H1 (cell line): ENCODE measurements around the gene RNF123. TPM values are rescaled to one million over a fixed set of nuclear protein-coding genes. Genes with fewer than 3 reads are reported as not detected.

Experiments
- CTCF ChIA-PET: fragments of 300-600 bp; sonication (Branson Sonifier 250); formaldehyde crosslinking; loops from one replicate; lab custom pipeline; 2021; ENCODE audit not compliant: partially characterized antibody; lab: Charles Lee
- POLR2A ChIA-PET: fragments of 300-600 bp; sonication (Branson Sonifier 250); formaldehyde crosslinking; loops from one replicate; lab custom pipeline; 2021; ENCODE audit warnings: inconsistent platforms; ENCODE audit not compliant: partially characterized antibody; lab: Charles Lee
- DNase-seq, 2 experiments: peaks; one replicate each; pipeline versions ENCODE4 v3.0.0 to v3.0.0-alpha.2; 2010 to 2022; ENCODE audit warnings: low spot score in 2 of 2, low read depth in 1 of 2, mixed read lengths in 1 of 2
- FAIRE-seq: peaks from 2 replicates; lab custom pipeline; 2011; peaks lifted over from hg19 to GRCh38; lab: Jason Lieb, UNC
- H2AFZ ChIP-seq: 2 replicates; pipeline ENCODE4 v1.8.1; 2012; ENCODE audit warnings: low read length, inconsistent platforms
- H2AK5ac ChIP-seq: 2 replicates; pipeline ENCODE4 v1.6.1; 2013; ENCODE audit warnings: low read depth, low read length
- H2BK120ac ChIP-seq: replicated peaks from 2 replicates; pipeline ENCODE3; 2013; ENCODE audit warnings: low read depth, low read length, inconsistent platforms
- H2BK12ac ChIP-seq: 2 replicates; pipeline ENCODE4 v1.6.1; 2013; ENCODE audit warnings: low read depth, low read length
- H2BK15ac ChIP-seq: 2 replicates; pipeline ENCODE4 v1.6.1; 2013; ENCODE audit warnings: low read length
- H2BK20ac ChIP-seq: 2 replicates; pipeline ENCODE4 v1.6.1; 2013; ENCODE audit warnings: low read length
- H2BK5ac ChIP-seq: 2 replicates; pipeline ENCODE4 v1.6.1; 2013; ENCODE audit warnings: low read depth, low read length
- H3K14ac ChIP-seq: 2 replicates; pipeline ENCODE4 v1.6.1; 2013; ENCODE audit warnings: inconsistent platforms; ENCODE audit not compliant: insufficient read length
- H3K18ac ChIP-seq: 2 replicates; pipeline ENCODE4 v1.6.1; 2013; ENCODE audit warnings: low read length; ENCODE audit errors: extremely low read depth
- H3K23ac ChIP-seq: 2 replicates; pipeline ENCODE4 v1.6.1; 2013; ENCODE audit warnings: inconsistent platforms; ENCODE audit not compliant: insufficient read length
- H3K23me2 ChIP-seq: 2 replicates; pipeline ENCODE4 v1.6.1; 2013; ENCODE audit warnings: low read depth, low read length
- H3K27ac ChIP-seq: 2 replicates; pipeline ENCODE4 v1.6.1; 2011; ENCODE audit warnings: low read depth, low read length, inconsistent platforms
- H3K27me3 ChIP-seq, 4 experiments: replicated peaks in 1 of 4; 1 replicate in 1 of 4; 2 replicates in 3 of 4; pipeline versions ENCODE4 v1.6.1 to v1.8.1; 2011 to 2013; ENCODE audit warnings: low read length in 3 of 4, mild to moderate bottlenecking in 3 of 4, inconsistent platforms in 2 of 4, mixed read lengths in 2 of 4, moderate library complexity in 1 of 4; ENCODE audit not compliant: control insufficient read depth in 3 of 4, insufficient read depth in 3 of 4; ENCODE audit errors: extremely low read depth in 1 of 4
- H3K36me3 ChIP-seq, 4 experiments: 2 replicates each; pipeline versions ENCODE4 v1.6.1 to v1.8.1; 2011 to 2013; ENCODE audit warnings: mild to moderate bottlenecking in 4 of 4, low read length in 3 of 4, moderate library complexity in 2 of 4, control low read depth in 1 of 4, inconsistent platforms in 1 of 4; ENCODE audit not compliant: insufficient read depth in 4 of 4, control insufficient read depth in 2 of 4
- H3K4ac ChIP-seq: replicated peaks from 2 replicates; pipeline ENCODE3; 2013; ENCODE audit warnings: low read length, low read depth, mixed read lengths, inconsistent platforms; ENCODE audit not compliant: insufficient read length
- H3K4me1 ChIP-seq, 4 experiments: replicated peaks in 1 of 4; 1 replicate in 1 of 4; 2 replicates in 3 of 4; pipeline versions ENCODE4 v1.6.1 to v1.8.1; 2011 to 2013; ENCODE audit warnings: low read length in 3 of 4, inconsistent platforms in 2 of 4, mixed read lengths in 1 of 4; ENCODE audit not compliant: insufficient read depth in 4 of 4, control insufficient read depth in 3 of 4
- H3K4me2 ChIP-seq, 2 experiments: 2 replicates each; pipeline versions ENCODE4 v1.6.1 to v1.8.1; 2011 to 2013; ENCODE audit warnings: low read depth in 2 of 2, low read length in 2 of 2, control low read depth in 1 of 2, inconsistent platforms in 1 of 2, mild to moderate bottlenecking in 1 of 2; ENCODE audit not compliant: insufficient read depth in 1 of 2
- H3K4me3 ChIP-seq, 4 experiments: fragments of 200-600, 300-600 bp in 1 of 4; sonication (generic), shearing (Covaris generic), sonication (Bioruptor Twin) in 1 of 4; 2 replicates each; pipeline versions ENCODE4 v1.5.1 to v1.8.1; 2011 to 2016; ENCODE audit warnings: low read length in 4 of 4, low read depth in 3 of 4, control low read depth in 2 of 4, inconsistent platforms in 2 of 4, mild to moderate bottlenecking in 2 of 4, mixed read lengths in 1 of 4, moderate library complexity in 1 of 4; ENCODE audit not compliant: insufficient read depth in 2 of 4; ENCODE audit errors: extremely low read depth in 1 of 4
- H3K56ac ChIP-seq: replicated peaks from 2 replicates; pipeline ENCODE3; 2013; ENCODE audit warnings: low read depth, mild to moderate bottlenecking, mixed read lengths, low read length, inconsistent platforms; ENCODE audit not compliant: insufficient read length
- H3K79me1 ChIP-seq: 2 replicates; pipeline ENCODE4 v1.6.1; 2013; ENCODE audit warnings: low read depth, low read length, control low read depth
- H3K79me2 ChIP-seq, 2 experiments: 2 replicates each; pipeline versions ENCODE4 v1.6.1 to v1.8.1; 2012 to 2013; ENCODE audit warnings: low read length in 2 of 2, mild to moderate bottlenecking in 2 of 2, inconsistent platforms in 1 of 2; ENCODE audit not compliant: insufficient read depth in 2 of 2, control insufficient read depth in 1 of 2
- H3K9ac ChIP-seq, 4 experiments: replicated peaks in 1 of 4; 1 replicate in 1 of 4; 2 replicates in 3 of 4; pipeline versions ENCODE4 v1.6.1 to v1.8.1; 2011 to 2013; ENCODE audit warnings: low read depth in 3 of 4, low read length in 3 of 4, control low read depth in 2 of 4, mild to moderate bottlenecking in 2 of 4, moderate library complexity in 2 of 4, inconsistent platforms in 1 of 4; ENCODE audit errors: extremely low read depth in 1 of 4
- H3K9me3 ChIP-seq, 2 experiments: 2 replicates each; pipeline versions ENCODE4 v1.6.1 to v1.8.1; 2012 to 2013; ENCODE audit warnings: mild to moderate bottlenecking in 2 of 2, moderate library complexity in 2 of 2, control low read depth in 1 of 2, inconsistent platforms in 1 of 2, low read depth in 1 of 2, low read length in 1 of 2, mixed read lengths in 1 of 2; ENCODE audit not compliant: insufficient read depth in 2 of 2
- H4K20me1 ChIP-seq, 2 experiments: replicated peaks in 1 of 2; 2 replicates each; pipeline versions ENCODE3 to v1.8.1; 2011 to 2013; ENCODE audit warnings: inconsistent platforms in 2 of 2, low read length in 2 of 2, mild to moderate bottlenecking in 1 of 2; ENCODE audit not compliant: insufficient read depth in 2 of 2, control insufficient read depth in 1 of 2
- H4K5ac ChIP-seq: 2 replicates; pipeline ENCODE4 v1.6.1; 2013; ENCODE audit warnings: low read length, low read depth, mixed read lengths, inconsistent platforms; ENCODE audit not compliant: insufficient read length
- H4K8ac ChIP-seq: 2 replicates; pipeline ENCODE4 v1.8.0; 2013; ENCODE audit warnings: mild to moderate bottlenecking, moderate library complexity, low read length, inconsistent platforms; ENCODE audit not compliant: insufficient read depth; ENCODE audit errors: extremely low read depth
- H4K91ac ChIP-seq: replicated peaks from 2 replicates; pipeline ENCODE3; 2013; ENCODE audit warnings: low read length, mixed read lengths, inconsistent platforms; ENCODE audit not compliant: insufficient read length
- ASH2L ChIP-seq: fragments of 200-600, 300-600 bp; sonication (generic); IDR thresholded peaks from one replicate; pipeline ENCODE4 v1.7.1; 2017; ENCODE audit warnings: low read length
- CEBPB ChIP-seq: IDR thresholded peaks from 2 replicates; pipeline ENCODE4 v1.6.1; 2012; ENCODE audit warnings: low read depth, low read length
- GABPA ChIP-seq: IDR thresholded peaks from 2 replicates; pipeline ENCODE4 v1.6.1; 2011; ENCODE audit warnings: mild to moderate bottlenecking, low read length, moderate library complexity, borderline replicate concordance; ENCODE audit not compliant: insufficient read depth
- PHF8 ChIP-seq: fragments of 200-600 bp; sonication (generic); conservative IDR thresholded peaks from 2 replicates; pipeline ENCODE4 v1.7.1; 2012; ENCODE audit warnings: low read depth, mild to moderate bottlenecking, inconsistent platforms, low read length, moderate library complexity
- RAD21 ChIP-seq, 2 experiments: IDR thresholded peaks in 1 of 2; conservative IDR thresholded peaks in 1 of 2; 2 replicates each; pipeline ENCODE4 v1.6.1; 2011; ENCODE audit warnings: low read depth in 2 of 2, low read length in 2 of 2, improper control_type of control experiment in 1 of 2, inconsistent platforms in 1 of 2, mild to moderate bottlenecking in 1 of 2, moderate library complexity in 1 of 2
- RFX5 ChIP-seq: IDR thresholded peaks from 2 replicates; pipeline ENCODE4 v1.6.1; 2011; ENCODE audit warnings: low read depth, low read length, improper control_type of control experiment, borderline replicate concordance
- WGBS, 2 experiments: shearing (Covaris generic) in 1 of 2; methylation state at CpG; one replicate each; pipeline versions ENCODE4 v1.1.6 to v1.1.7; 2013 to 2015; ENCODE audit warnings: low lambda C conversion rate in 2 of 2, mixed read lengths in 2 of 2, inconsistent platforms in 1 of 2, low coverage in 1 of 2, missing lambda C conversion rate in 1 of 2; ENCODE audit not compliant: insufficient replicate concordance in 2 of 2, insufficient coverage in 1 of 2, insufficient read length in 1 of 2; ENCODE audit errors: extremely low coverage in 1 of 2, missing lambda C conversion rate in 1 of 2; 5-methylcytosine and 5-hydroxymethylcytosine counted together
- polyA plus RNA-seq, 7 experiments: library from polyadenylated mRNA; depleted of rRNA in 3 of 7; stranded (reverse) in 5 of 7; unstranded in 2 of 7; fragments of >200 nt in 5 of 7; fragments of 200-250 nt in 2 of 7; gene quantifications; 1 replicate in 5 of 7; 2 replicates in 1 of 7; 4 replicates in 1 of 7; pipeline versions ENCODE4 v1.2.1 to v1.2.3, GENCODE V29; 2011 to 2013; ENCODE audit warnings: missing spikeins in 2 of 7, mixed read lengths in 2 of 7
- total RNA-seq: library from RNA; stranded (reverse); fragmentation: NEBNext Ultra II Directional; extraction: Animal tissue kit (Norgen Biotek cat#: 25700); gene quantifications from 2 replicates; pipeline ENCODE4 v1.2.1, GENCODE V29; 2021
- TF ChIP-seq, protein P1 (sequence below): IDR thresholded peaks from 2 replicates; pipeline ENCODE4 v1.6.1; 2011; ENCODE audit warnings: low read depth, mild to moderate bottlenecking, low read length; ENCODE audit not compliant: insufficient read depth

The RNF123 gene
- total and polyA plus RNA-seq, 2 of the 8 experiments (the other 6 are each of a cell fraction or from before 2014, with no cell fraction given) = 30.5 to 57.7 TPM

GRCh38 chr3:49717959-49718857 is 28.9 kb downstream of the RNF123 start:
- H4K5ac ChIP-seq = peak overlapping the region; percentile 23
- H4K20me1 ChIP-seq = peaks cover 7 to 23% of the 10 kb centered on the region in 2 experiments
- H2BK12ac ChIP-seq = peak overlapping the region; percentile 50; the same call in 1 of the 2 replicates
- POLR2A ChIA-PET = interaction anchor here (0.6 to 7.3 kb wide), 19 partner anchors 6 to 177 kb away, joined by 3 to 57 read pairs (median 5); partner anchors contain the start of genes MST1 and RNF123
- peaks cover 5% of the 10 kb centered on the region; the same call in 1 of the 2 replicates for H3K79me1 ChIP-seq
- H3K23me2 ChIP-seq = peaks cover 12% of the 10 kb centered on the region; the same call in 1 of the 2 replicates
- H3K9me3 ChIP-seq = no peaks in the 10 kb centered on the region
- peaks cover 0 to 20% (median 11%) of the 10 kb centered on the region in 4 experiments; a peak in 6 of 7 replicates for H3K4me1 ChIP-seq
- H2AK5ac ChIP-seq = peak overlapping the region; percentile 3; the same call in 1 of the 2 replicates
- no peak overlapping the region for H2BK15ac ChIP-seq
- no peak overlapping the region for H3K14ac ChIP-seq
- CTCF ChIA-PET = interaction anchor here (0.6 to 7.8 kb wide), 14 partner anchors 10 to 190 kb away, joined by 3 to 127 read pairs (median 4); partner anchors contain the start of gene MST1R
- TF ChIP-seq RFX5 (no peak), CEBPB (no peak), GABPA (0 out of 2 replicates have a peak, but pooled peaks have one; percentile 4), ASH2L (no peak), RAD21 (IDR thresholded peaks at IDR 0.05 in 1 of 2, conservative IDR thresholded peaks at IDR 0.05 in 1 of 2; ENCODE audit: low read depth in 2 of 2, low read length in 2 of 2) (no peak), PHF8 (0 out of 2 replicates have a peak, but pooled peaks have one; percentile 1)
- TF ChIP-seq, protein P1, sequence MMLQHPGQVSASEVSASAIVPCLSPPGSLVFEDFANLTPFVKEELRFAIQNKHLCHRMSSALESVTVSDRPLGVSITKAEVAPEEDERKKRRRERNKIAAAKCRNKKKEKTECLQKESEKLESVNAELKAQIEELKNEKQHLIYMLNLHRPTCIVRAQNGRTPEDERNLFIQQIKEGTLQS = no peak
- FAIRE-seq (no peak), DNase-seq (peak in 1 of 2 experiments; percentile 38)
- no peak overlapping the region; the same call in 1 of the 2 replicates for H2BK20ac ChIP-seq
- no peak overlapping the region for H2BK120ac ChIP-seq
- H3K27me3 ChIP-seq = no peaks in the 10 kb centered on the region
- peak overlapping the region; percentile 45 to 62 (median 56) for H3K4me3 ChIP-seq
- H4K8ac ChIP-seq = peak overlapping the region; percentile 73
- peak overlapping the region; percentile 63 to 97 for H3K4me2 ChIP-seq
- peak overlapping the region; percentile 90 for H4K91ac ChIP-seq
- peaks cover 6 to 13% (median 8%) of the 10 kb centered on the region in 4 experiments; a peak in 4 of 8 replicates for H3K36me3 ChIP-seq
- H2AFZ ChIP-seq = no peak overlapping the region
- H3K23ac ChIP-seq = no peak overlapping the region
- H3K4ac ChIP-seq = peak overlapping the region; percentile 32
- H2BK5ac ChIP-seq = peak overlapping the region; percentile 84; the same call in 1 of the 2 replicates
- peaks cover 0 to 5% of the 10 kb centered on the region in 2 experiments; a peak in 1 of 4 replicates for H3K79me2 ChIP-seq
- no peak overlapping the region for H3K27ac ChIP-seq
- H3K9ac ChIP-seq = peak overlapping the region in 2 of 4 experiments; percentile 61 to 62; a peak in 3 of 7 replicates
- peak overlapping the region; percentile 51; the same call in 1 of the 2 replicates for H3K18ac ChIP-seq
- H3K56ac ChIP-seq = peak overlapping the region; percentile 60
- 77% methylated on average over 71 of the region's 75 CpGs; no CpG with 5 or more reads in 1 of the 2 experiments for WGBS, 2 experiments
